ENCODE results near the gene TAF4B.

GRCh38 chr18:26416652-26417150 lies 190.5 kb downstream of the TAF4B start:
- TF ChIP-seq CTCF (IDR thresholded peaks at IDR 0.05): no peak
- TF ChIP-seq EZH2 (IDR thresholded peaks at IDR 0.05; ENCODE audit: borderline replicate concordance, insufficient read depth, low read depth, low read length, poor library complexity, severe bottlenecking): no peak
